CD4-positive, alpha-beta T cell (primary cell): Measurements from ENCODE around the gene SMC4. TPM values are rescaled to one million over a fixed set of nuclear protein-coding genes. Genes with fewer than 3 reads are reported as not detected.

Source experiments
- ATAC-seq: fragments of 200-7000 bp; cut with Tn5 transposase; one replicate; pipeline ENCODE4 v1.10.0; 2022; ENCODE audit warnings: mild to moderate bottlenecking; ENCODE audit not compliant: poor library complexity
- CTCF ChIA-PET: fragments of 350-600 bp; sonication (Branson Sonifier 250); formaldehyde crosslinking; loops from one replicate; lab custom pipeline; 2021; ENCODE audit warnings: antibody characterized with exemption, inconsistent platforms; lab: Charles Lee
- POLR2A ChIA-PET: fragments of 350-600 bp; sonication (Branson Sonifier 250); formaldehyde crosslinking; loops from one replicate; lab custom pipeline; 2021; ENCODE audit warnings: antibody characterized with exemption, inconsistent platforms; lab: Charles Lee
- DNase-seq, 14 experiments: peaks; one replicate each; pipeline ENCODE4 v3.0.0-alpha.2; 2013 to 2020; ENCODE audit warnings: mixed read lengths in 2 of 14
- H3K27ac ChIP-seq, 2 donors: one replicate each; pipeline versions ENCODE4 v1.5.1 to v1.7.0; 2013; ENCODE audit warnings: low read length in 2 of 2, low read depth in 1 of 2, mild to moderate bottlenecking in 1 of 2
- H3K27me3 ChIP-seq, 2 experiments: 1 replicate in 1 of 2; 2 replicates in 1 of 2; pipeline versions ENCODE4 v1.6.1 to v1.7.0; 2013; ENCODE audit warnings: low read length in 2 of 2, control low read depth in 1 of 2, mild to moderate bottlenecking in 1 of 2, moderate library complexity in 1 of 2; ENCODE audit not compliant: insufficient read depth in 2 of 2, control insufficient read depth in 1 of 2
- H3K36me3 ChIP-seq: one replicate; pipeline ENCODE4 v1.6.1; 2013; ENCODE audit warnings: low read length, control low read depth; ENCODE audit not compliant: insufficient read depth
- H3K4me1 ChIP-seq: one replicate; pipeline ENCODE4 v1.6.1; 2013; ENCODE audit warnings: low read length, control low read depth; ENCODE audit not compliant: insufficient read depth
- H3K4me3 ChIP-seq: one replicate; pipeline ENCODE4 v1.5.1; 2013; ENCODE audit warnings: mild to moderate bottlenecking, low read length, moderate library complexity
- H3K9me3 ChIP-seq, 2 experiments: 1 replicate in 1 of 2; 2 replicates in 1 of 2; pipeline versions ENCODE4 v1.6.1 to v1.7.0; 2013; ENCODE audit warnings: low read length in 2 of 2, mild to moderate bottlenecking in 2 of 2, control low read depth in 1 of 2, moderate library complexity in 1 of 2; ENCODE audit not compliant: control insufficient read depth in 1 of 2, insufficient read depth in 1 of 2
- H3K27ac Mint-ChIP-seq: one replicate; pipeline ENCODE4 v1.8.0; 2020; ENCODE audit warnings: mixed read lengths
- H3K27me3 Mint-ChIP-seq: one replicate; pipeline ENCODE4 v1.8.0; 2021; ENCODE audit warnings: mixed read lengths
- H3K36me3 Mint-ChIP-seq: one replicate; pipeline ENCODE4 v1.8.0; 2021; ENCODE audit warnings: low read depth, mixed read lengths
- H3K4me1 Mint-ChIP-seq: one replicate; pipeline ENCODE4 v1.8.0; 2021; ENCODE audit warnings: low read depth, mixed read lengths
- H3K4me3 Mint-ChIP-seq: one replicate; pipeline ENCODE4 v1.8.0; 2020; ENCODE audit warnings: mild to moderate bottlenecking, mixed read lengths
- H3K9me3 Mint-ChIP-seq: one replicate; pipeline ENCODE4 v1.8.0; 2020; ENCODE audit warnings: mixed read lengths
- CTCF ChIP-seq: fragments of 200-600 bp; IDR thresholded peaks from one replicate; pipeline ENCODE4 v1.8.0; 2022; ENCODE audit warnings: antibody characterized with exemption, mild to moderate bottlenecking
- intact Hi-C, 2 experiments: fragments of 100-400 bp; cut with DNase I in 1 of 2; cut with micrococcal nuclease in 1 of 2; formaldehyde crosslinking; loops; one replicate each; pipeline versions ENCODE4 v1.15.1 to v1.9.0; 2023 to 2025; cut with DNase I, micrococcal nuclease
- total RNA-seq, 174 experiments: library from RNA in 2 of 174; stranded (reverse) in 2 of 174; gene quantifications; one replicate each; pipeline ENCODE4 v1.2.3 and lab custom pipeline; 2021 to 2026

The SMC4 gene
- total RNA-seq, 2 experiments from 2014 or later: 52.3 to 58.8 TPM

DNA sequence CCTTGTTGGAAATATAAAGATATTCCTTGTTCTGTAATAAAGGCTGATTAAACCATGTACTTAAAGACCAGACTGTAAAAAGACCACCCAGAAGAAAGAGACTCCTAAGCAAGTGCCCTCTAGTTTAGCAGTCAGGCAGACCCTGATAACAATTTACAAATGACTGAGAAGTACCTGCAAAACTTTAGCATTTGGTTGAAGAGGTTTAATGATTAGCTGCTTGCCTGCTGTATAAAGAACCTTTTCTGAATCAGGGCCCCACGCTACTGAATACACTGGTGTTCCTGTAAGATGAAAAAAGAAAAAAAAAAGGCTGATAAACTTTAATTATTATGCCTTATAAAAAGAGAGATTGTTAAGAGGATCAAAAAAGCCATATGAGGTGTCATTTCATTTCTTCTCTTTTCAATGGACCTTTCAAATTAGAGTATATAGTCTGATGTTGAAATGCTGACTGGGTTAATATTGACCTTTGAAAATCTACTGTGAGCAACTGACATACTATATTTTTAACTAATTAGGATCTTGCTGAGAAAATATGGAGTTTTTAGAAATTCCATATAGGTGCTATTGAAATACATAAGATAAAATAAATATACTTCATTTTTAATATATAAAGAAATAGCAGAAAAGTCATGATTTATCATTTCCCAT, 33.5 kb upstream of the SMC4 start:
- ATAC-seq (no peak), DNase-seq (no peak)
- Histone ChIP-seq H3K9me3 (no peaks in the 10 kb centered on the region), H3K4me1 (no peaks in the 10 kb centered on the region), H3K36me3 (no peaks in the 10 kb centered on the region), H3K4me3 (no peak overlapping the region), H3K27ac (no peak overlapping the region), H3K27me3 (no peaks in the 10 kb centered on the region)
- H3K9me3 Mint-ChIP-seq: no peaks in the 10 kb centered on the region
- H3K27me3 Mint-ChIP-seq: no peaks in the 10 kb centered on the region
- intact Hi-C loops: loop anchor here in 1 of 2 experiments (10.0 kb wide), 1 partner anchor 49 kb away; no protein-coding TSS in a partner anchor
- no peak for TF ChIP-seq CTCF
- CTCF ChIA-PET: no interaction called here
- H3K27ac Mint-ChIP-seq: no peak overlapping the region
- POLR2A ChIA-PET: no interaction called here
- peaks cover 45% of the 10 kb centered on the region for H3K36me3 Mint-ChIP-seq
- H3K4me3 Mint-ChIP-seq: no peak overlapping the region
- peaks cover 26% of the 10 kb centered on the region for H3K4me1 Mint-ChIP-seq

- Mint-ChIP-seq H3K27me3 (no peaks in the 10 kb centered on the region), H3K36me3 (peaks cover 28% of the 10 kb centered on the region), H3K4me1 (peaks cover 38% of the 10 kb centered on the region), H3K4me3 (no peak overlapping the region), H3K9me3 (no peaks in the 10 kb centered on the region), H3K27ac (no peak overlapping the region)
- no peaks in the 10 kb centered on the region for H3K36me3 ChIP-seq
- TF ChIP-seq CTCF: no peak
- H3K4me1 ChIP-seq: no peaks in the 10 kb centered on the region
- H3K27me3 ChIP-seq: no peaks in the 10 kb centered on the region
- H3K4me3 ChIP-seq: no peak overlapping the region
- no peaks in the 10 kb centered on the region for H3K9me3 ChIP-seq
- DNase-seq (peak in 4 of 14 experiments; percentile 4 to 48 (median 28)), ATAC-seq (peak; percentile 63)
- H3K27ac ChIP-seq: no peak overlapping the region
- ChIA-PET CTCF (interaction anchor here (1.4 kb wide), 1 partner anchor 26 kb away, joined by 4 read pairs; no protein-coding TSS in a partner anchor), POLR2A (interaction anchor here (1.3 to 2.1 kb wide), 3 partner anchors 21 to 80 kb away, joined by 3 to 9 read pairs (median 5); partner anchors contain the start of genes SMC4 and TRIM59)
- intact Hi-C loops: loop anchor here in 1 of 2 experiments (10.0 kb wide), 1 partner anchor 46 kb away; no protein-coding TSS in a partner anchor
Observed at GRCh38 chr3:160368804-160369203, 30.6 kb upstream of the SMC4 start.

GRCh38 chr3:160369784-160370183, 29.7 kb upstream of the SMC4 start:
- DNase-seq (peak in 3 of 14 experiments; percentile 18 to 30 (median 27)), ATAC-seq (peak; percentile 24)
- no peaks in the 10 kb centered on the region for H3K36me3 ChIP-seq
- no peak overlapping the region for H3K4me3 ChIP-seq
- no peaks in the 10 kb centered on the region for H3K27me3 ChIP-seq
- H3K27ac ChIP-seq: peak overlapping the region in 1 of 2 donors; percentile 19
- H3K4me1 Mint-ChIP-seq: peaks cover 38% of the 10 kb centered on the region
- POLR2A ChIA-PET: interaction anchor here (1.0 to 2.1 kb wide), 4 partner anchors 22 to 851 kb away, joined by 3 to 9 read pairs (median 5); partner anchors contain the start of genes NMD3, SMC4 and TRIM59
- H3K27me3 Mint-ChIP-seq: no peaks in the 10 kb centered on the region
- H3K36me3 Mint-ChIP-seq: peaks cover 32% of the 10 kb centered on the region
- peak overlapping the region; percentile 32 for H3K27ac Mint-ChIP-seq
- no peaks in the 10 kb centered on the region for H3K4me1 ChIP-seq
- no peak for TF ChIP-seq CTCF
- CTCF ChIA-PET: interaction anchor here (1.4 kb wide), 1 partner anchor 25 kb away, joined by 4 read pairs; no protein-coding TSS in a partner anchor
- H3K4me3 Mint-ChIP-seq: peak overlapping the region; percentile 11
- H3K9me3 ChIP-seq: no peaks in the 10 kb centered on the region
- intact Hi-C loops: loop anchor here in 1 of 2 experiments (10.0 kb wide), 1 partner anchor 45 kb away; no protein-coding TSS in a partner anchor
- no peaks in the 10 kb centered on the region for H3K9me3 Mint-ChIP-seq
